K562 (cell line): ENCODE measurements around the gene DUS3L. TPM values are rescaled to one million over a fixed set of nuclear protein-coding genes. Genes with fewer than 3 reads are reported as not detected.

ENCODE experiments used
- CBX8 ChIP-seq: fragments of 200-600 bp; sonication (generic); IDR thresholded peaks from 2 replicates; pipeline ENCODE4 v1.6.1; 2012; ENCODE audit warnings: borderline replicate concordance, mixed run types, low read depth, mild to moderate bottlenecking, moderate library complexity, mixed read lengths, low read length, control low read depth, inconsistent platforms; ENCODE audit not compliant: poor library complexity, severe bottlenecking; ENCODE audit errors: extremely low read depth
- EZH2 ChIP-seq: IDR thresholded peaks from 2 replicates; pipeline ENCODE4 v1.6.1; 2012; ENCODE audit warnings: low read depth, mild to moderate bottlenecking, inconsistent platforms, low read length, borderline replicate concordance
- GMEB1 ChIP-seq: fragments of 250-450 bp; sonication (Bioruptor Pico); IDR thresholded peaks from 2 replicates; pipeline ENCODE4 v1.4.0; 2020; ENCODE audit warnings: mild to moderate bottlenecking
- KDM4B ChIP-seq, 2 experiments: fragments of 450-650 bp in 1 of 2; sonication (generic) in 1 of 2; IDR thresholded peaks; 2 replicates each; pipeline ENCODE4 v1.6.1; 2016 to 2017; ENCODE audit warnings: borderline replicate concordance in 2 of 2, antibody characterized with exemption in 1 of 2, low read depth in 1 of 2, mild to moderate bottlenecking in 1 of 2
- MBD2 ChIP-seq: sonication (generic); IDR thresholded peaks from 2 replicates; pipeline ENCODE4 v1.6.1; 2016; ENCODE audit warnings: low read depth, borderline replicate concordance
- NFIC ChIP-seq: fragments of 450-650 bp; IDR thresholded peaks from 2 replicates; pipeline ENCODE4 v1.6.1; 2017; ENCODE audit warnings: mild to moderate bottlenecking, inconsistent platforms
- TEAD1 ChIP-seq, 2 experiments: fragments of 450-650 bp in 1 of 2; sonication (generic) in 1 of 2; formaldehyde crosslinking; IDR thresholded peaks; 2 replicates each; pipeline versions ENCODE4 v1.4.0 to v1.8.0; 2020 to 2022; ENCODE audit warnings: mild to moderate bottlenecking in 2 of 2, missing genetic modification reagents in 1 of 2
- TEAD4 ChIP-seq, 2 experiments: sonication (generic) in 1 of 2; formaldehyde crosslinking in 1 of 2; IDR thresholded peaks; 2 replicates each; pipeline versions ENCODE4 v1.6.1 to v1.8.0; 2012 to 2022; ENCODE audit warnings: borderline replicate concordance in 1 of 2, inconsistent platforms in 1 of 2, low read length in 1 of 2, mild to moderate bottlenecking in 1 of 2, missing genetic modification reagents in 1 of 2
- ZFP36 ChIP-seq: fragments of 150-350 bp; IDR thresholded peaks from 2 replicates; pipeline ENCODE4 v1.6.1; 2018; ENCODE audit warnings: low read length, low read depth; ENCODE audit not compliant: partially characterized antibody
- ZNF121 ChIP-seq: sonication (generic); formaldehyde crosslinking; conservative IDR thresholded peaks from 2 replicates; pipeline ENCODE4 v1.8.0; 2022; ENCODE audit warnings: missing genetic modification reagents
- ZNF436 ChIP-seq: fragments of 250-450, 450-650 bp; sonication (Bioruptor Pico); formaldehyde crosslinking; IDR thresholded peaks from 2 replicates; pipeline ENCODE4 v1.7.0; 2020; ENCODE audit warnings: mild to moderate bottlenecking
- polyA plus RNA-seq, 8 experiments: library from polyadenylated mRNA; depleted of rRNA in 4 of 8; stranded (reverse) in 5 of 8; unstranded in 3 of 8; fragments of >200 nt; fragmentation: Nextera tagmentation in 2 of 8; fragmentation: Illumina TruSeq in 1 of 8; extraction: Ambion mirVana in 2 of 8; extraction: Trizol in 1 of 8; gene quantifications; 2 replicates each; pipeline versions ENCODE4 v1.2.1 to v1.2.3, GENCODE V29; 2011 to 2014; ENCODE audit warnings: inconsistent platforms in 1 of 8, missing spikeins in 1 of 8
- total RNA-seq, 7 experiments: library from RNA; depleted of rRNA in 6 of 7; stranded (reverse); fragments of >200 nt in 6 of 7; fragmentation: Illumina TruSeq in 2 of 7; extraction: Trizol in 2 of 7; gene quantifications; 2 replicates each; pipeline versions ENCODE4 v1.2.1 to v1.2.3, GENCODE V29; 2011 to 2021; ENCODE audit warnings: low replicate concordance in 1 of 7

Gene DUS3L
- total and polyA plus RNA-seq, 9 of the 15 experiments (the other 6 are each of a cell fraction or from before 2014, with no cell fraction given): 1.7 to 102 (median 77.5) TPM

GRCh38 chr19:5822181-5822844 is 31.4 kb upstream of the DUS3L start (continued):
- TF ChIP-seq MBD2: no peak
- 0 out of 2 replicates have a peak, but pooled peaks have one; percentile 47 for TF ChIP-seq ZNF436 (CRISPR knock-in tag)
- no peak for TF ChIP-seq TEAD4 (IDR thresholded peaks at IDR 0.05; ENCODE audit: low read length)
- TF ChIP-seq TEAD4 (CRISPR knock-in tag; IDR thresholded peaks at IDR 0.05; ENCODE audit: borderline replicate concordance): no peak
- no peak for TF ChIP-seq GMEB1 (CRISPR knock-in tag)
- no peak for TF ChIP-seq KDM4B (IDR thresholded peaks at IDR 0.05; ENCODE audit: borderline replicate concordance in 2 of 2, low read depth in 1 of 2)
- peak; percentile 60 for TF ChIP-seq NFIC
- no peak for TF ChIP-seq CBX8
- no peak for TF ChIP-seq EZH2
- no peak for TF ChIP-seq TEAD1 (CRISPR knock-in tag; IDR thresholded peaks at IDR 0.05)
- no peak for TF ChIP-seq ZNF121 (CRISPR knock-in tag)
- peak; percentile 90 for TF ChIP-seq ZFP36
